Left ventricle myocardium inferior (tissue), 1 donor: ENCODE data around the gene RBFOX2. TPM values are rescaled to one million over a fixed set of nuclear protein-coding genes. Genes with fewer than 3 reads are reported as not detected.

Source experiments
- DNase-seq: peaks from one replicate; pipeline ENCODE4 v3.0.0-alpha.2; 2020
- H3K27ac ChIP-seq: fragments of 200-600 bp; replicated peaks from 2 replicates; pipeline ENCODE4 v1.8.0; 2021
- H3K27me3 ChIP-seq: fragments of 200-600 bp; 2 replicates; pipeline ENCODE4 v1.8.0; 2021; ENCODE audit warnings: low read depth
- H3K36me3 ChIP-seq: fragments of 200-600 bp; 2 replicates; pipeline ENCODE4 v1.8.0; 2021
- H3K4me1 ChIP-seq: fragments of 200-600 bp; 2 replicates; pipeline ENCODE4 v1.8.0; 2021
- H3K4me3 ChIP-seq: fragments of 200-600 bp; 2 replicates; pipeline ENCODE4 v1.8.0; 2021; ENCODE audit warnings: mild to moderate bottlenecking, moderate library complexity
- H3K9me3 ChIP-seq: fragments of 200-600 bp; replicated peaks from 2 replicates; pipeline ENCODE4 v1.8.0; 2021
- CTCF ChIP-seq: fragments of 200-600 bp; IDR thresholded peaks from 2 replicates; pipeline ENCODE4 v1.8.0; 2021; ENCODE audit warnings: antibody characterized with exemption, mild to moderate bottlenecking, borderline replicate concordance
- intact Hi-C: fragments of 100-400 bp; cut with micrococcal nuclease; formaldehyde crosslinking; loops from one replicate; pipeline ENCODE4 v1.11.0; 2022
- total RNA-seq: library from RNA; stranded (reverse); fragmentation: NEBNext Ultra II Directional; extraction: Animal tissue kit (Norgen Biotek cat#: 25700); gene quantifications from one replicate; pipeline ENCODE4 v1.2.1, GENCODE V29; 2021
- donor health status: DM: no; HTN: yes; CAD: no; lungs with severe emphysema.

Gene RBFOX2
- total RNA-seq, 1 donor from 2014 or later = 75.4 TPM

DNA sequence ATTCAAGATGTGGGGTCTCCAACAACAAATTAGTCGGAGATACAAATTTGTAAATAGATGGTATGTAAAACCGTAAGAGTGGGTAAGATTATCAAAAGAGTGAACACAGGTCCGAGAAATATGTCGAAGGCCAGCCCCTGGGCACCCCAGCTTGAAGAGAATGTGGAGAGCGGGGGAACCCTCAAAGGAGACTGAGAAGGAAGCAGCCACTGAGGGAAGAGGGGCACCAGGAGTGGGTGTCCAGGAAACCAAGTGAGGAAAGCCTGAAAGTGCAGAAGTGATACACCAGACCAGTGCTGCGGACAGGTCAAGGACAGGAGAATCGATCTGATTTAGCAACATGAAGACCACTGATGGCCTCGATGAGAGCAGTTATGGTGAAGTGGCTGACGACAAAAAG lies 296.5 kb downstream of the RBFOX2 start:
- no peak for DNase-seq
- intact Hi-C loops = loop anchor here (10.0 kb wide), 1 partner anchor 57 kb away; no protein-coding TSS in a partner anchor

GRCh38 chr22:35731321-35731720 lies 297.3 kb downstream of the RBFOX2 start:
- DNase-seq = no peak
- Histone ChIP-seq H3K4me3 (no peak overlapping the region), H3K36me3 (no peaks in the 10 kb centered on the region), H3K27me3 (no peaks in the 10 kb centered on the region), H3K9me3 (no peaks in the 10 kb centered on the region), H3K27ac (no peak overlapping the region), H3K4me1 (peaks cover 6% of the 10 kb centered on the region)
- intact Hi-C loops = loop anchor here (10.0 kb wide), 1 partner anchor 57 kb away; no protein-coding TSS in a partner anchor
- no peak for TF ChIP-seq CTCF

More for the DNA sequence above, 296.5 kb downstream of the RBFOX2 start:
- no peak for TF ChIP-seq CTCF
- no peaks in the 10 kb centered on the region for H3K9me3 ChIP-seq
- no peak overlapping the region for H3K27ac ChIP-seq
- no peaks in the 10 kb centered on the region for H3K27me3 ChIP-seq
- peaks cover 6% of the 10 kb centered on the region for H3K4me1 ChIP-seq
- H3K36me3 ChIP-seq = no peaks in the 10 kb centered on the region
- H3K4me3 ChIP-seq = no peak overlapping the region

DNA sequence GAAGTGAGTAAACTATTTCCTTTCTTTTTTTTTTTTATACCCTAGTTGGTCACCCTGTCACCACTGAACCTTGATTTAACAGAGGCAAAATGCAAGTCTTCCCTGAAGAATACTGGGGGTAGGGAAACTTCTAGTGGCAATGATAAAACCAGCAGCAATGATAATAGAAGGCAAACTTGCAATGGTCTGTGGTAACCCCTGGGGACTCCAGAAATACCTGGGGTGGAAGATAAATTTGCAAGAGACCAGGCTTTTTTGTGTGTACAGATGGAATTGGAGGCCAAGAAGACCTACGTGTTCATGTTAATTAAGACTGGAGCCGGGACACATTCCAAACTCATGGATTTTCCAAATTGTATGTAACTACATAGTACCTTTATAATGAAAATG lies 299.3 kb downstream of the RBFOX2 start:
- H3K4me3 ChIP-seq = no peak overlapping the region
- no peak overlapping the region for H3K27ac ChIP-seq
- no peaks in the 10 kb centered on the region for H3K9me3 ChIP-seq
- no peaks in the 10 kb centered on the region for H3K27me3 ChIP-seq
- no peak for TF ChIP-seq CTCF
- peaks cover 6% of the 10 kb centered on the region for H3K4me1 ChIP-seq
- no peaks in the 10 kb centered on the region for H3K36me3 ChIP-seq
- no peak for DNase-seq
- intact Hi-C loops = no loop called here

DNA sequence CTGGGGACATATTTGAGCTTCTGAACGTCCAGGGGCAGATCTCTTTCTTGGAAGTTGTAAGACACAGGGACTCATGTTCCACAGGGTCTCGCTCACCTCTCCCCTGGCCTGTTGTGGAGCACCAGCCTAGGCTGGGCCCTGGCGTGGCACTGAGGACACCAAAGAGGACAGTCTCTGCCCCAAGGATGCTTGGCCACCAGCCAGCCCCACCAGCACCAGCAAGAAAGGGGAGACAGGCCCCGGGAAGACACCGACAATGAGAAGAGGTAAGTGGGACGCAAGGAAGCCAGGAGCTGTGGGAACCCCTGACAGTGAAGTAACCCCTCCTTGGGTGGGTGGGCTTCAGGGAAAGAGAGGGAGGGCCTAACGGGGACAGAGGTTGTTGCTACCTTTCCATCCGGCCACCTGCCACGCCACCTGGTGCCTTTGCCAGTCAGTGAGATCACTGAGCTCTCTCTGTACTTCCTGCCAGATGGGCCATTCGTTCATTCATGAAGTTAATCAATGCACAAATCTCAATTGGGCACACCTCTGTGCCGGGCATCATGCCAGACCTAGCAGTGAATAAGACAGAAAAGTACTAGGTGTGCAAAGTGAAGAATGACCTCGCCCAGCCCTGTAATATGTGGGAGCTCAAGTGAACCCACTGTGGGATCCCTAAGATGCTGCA lies 299.9 kb downstream of the RBFOX2 start:
- Histone ChIP-seq H3K4me3 (no peak overlapping the region), H3K27ac (no peak overlapping the region), H3K4me1 (peaks cover 6% of the 10 kb centered on the region), H3K9me3 (no peaks in the 10 kb centered on the region), H3K27me3 (no peaks in the 10 kb centered on the region), H3K36me3 (no peaks in the 10 kb centered on the region)
- DNase-seq = no peak
- TF ChIP-seq CTCF = no peak
- intact Hi-C loops = no loop called here

DNA sequence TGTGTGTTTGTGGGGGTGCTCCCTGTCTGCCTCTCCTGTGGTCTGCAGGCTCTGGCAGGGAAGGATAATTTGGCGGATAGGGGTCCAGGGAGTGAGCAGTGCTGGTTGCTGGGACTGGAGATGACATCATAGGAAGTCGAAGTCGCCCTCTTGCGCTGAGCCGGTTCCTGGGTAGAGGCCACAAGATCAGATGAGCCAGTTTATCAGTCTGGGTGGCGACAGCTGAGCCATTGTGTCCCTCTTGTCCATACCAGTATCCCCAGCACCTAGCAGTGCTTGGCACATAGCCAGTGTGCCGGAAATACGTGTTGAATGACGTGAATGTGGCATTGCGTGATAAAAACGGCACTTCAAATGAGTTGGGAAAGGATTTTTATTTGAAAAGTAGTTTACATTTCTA lies 301.2 kb downstream of the RBFOX2 start:
- H3K9me3 ChIP-seq = no peaks in the 10 kb centered on the region
- DNase-seq = no peak
- no peak for TF ChIP-seq CTCF
- H3K4me3 ChIP-seq = no peak overlapping the region
- H3K27me3 ChIP-seq = no peaks in the 10 kb centered on the region
- intact Hi-C loops = no loop called here
- no peaks in the 10 kb centered on the region for H3K4me1 ChIP-seq
- H3K27ac ChIP-seq = no peak overlapping the region
- no peaks in the 10 kb centered on the region for H3K36me3 ChIP-seq
